Endothelial cell of umbilical vein (primary cell): ENCODE results near the gene OR1E2. TPM values are rescaled to one million over a fixed set of nuclear protein-coding genes. Genes with fewer than 3 reads are reported as not detected.

Experiments
- polyA plus RNA-seq, 4 experiments: library from polyadenylated mRNA; depleted of rRNA in 3 of 4; stranded (reverse) in 3 of 4; unstranded in 1 of 4; fragments of >200 nt; gene quantifications; 2 replicates each; pipeline versions ENCODE4 v1.2.1 to v1.2.3, GENCODE V29; 2011 to 2012; ENCODE audit warnings: missing spikeins in 1 of 4
- total RNA-seq: library from RNA; stranded (reverse); gene quantifications from 2 replicates; pipeline ENCODE4 v1.2.3, GENCODE V29; 2021

Gene OR1E2
- total and polyA plus RNA-seq, 2 donors (not counting 3 experiments of a cell fraction or from before 2014, with no cell fraction given) = not detected

Other genes starting within 250 kb of the OR1E2 start
- gene OR1A2, start 236.3 kb downstream of the OR1E2 start, total RNA-seq = not detected in 2 replicates
- gene OR1A2, start 236.3 kb downstream of the OR1E2 start, polyA plus RNA-seq = not detected in 2 replicates
- gene OR1A1, start 226.2 kb downstream of the OR1E2 start, total RNA-seq = not detected in 2 replicates
- gene OR1A1, start 226.2 kb downstream of the OR1E2 start, polyA plus RNA-seq = not detected in 2 replicates
- gene OR3A1, start 135.5 kb downstream of the OR1E2 start, total RNA-seq = not detected in 2 replicates
- not detected in 2 replicates for gene OR3A1, start 135.5 kb downstream of the OR1E2 start, polyA plus RNA-seq
- gene OR3A2, start 47.5 kb downstream of the OR1E2 start, total RNA-seq = not detected in 2 replicates
- 0.10 and 0.11 TPM in 2 replicates for gene OR3A2, start 47.5 kb downstream of the OR1E2 start, polyA plus RNA-seq
- not detected in 2 replicates for gene OR1E1, start 35.4 kb downstream of the OR1E2 start, total RNA-seq
- gene OR1E1, start 35.4 kb downstream of the OR1E2 start, polyA plus RNA-seq = 0.06 TPM in 1 of 2 replicates, not detected in the other
- gene OR3A3, start 22.5 kb downstream of the OR1E2 start, total RNA-seq = not detected in 2 replicates
- gene OR3A3, start 22.5 kb downstream of the OR1E2 start, polyA plus RNA-seq = not detected in 2 replicates
- gene SPATA22, start 38.0 kb upstream of the OR1E2 start, total RNA-seq = not detected in 2 replicates
- 0.29 and 4.3 TPM in 2 replicates for gene SPATA22, start 38.0 kb upstream of the OR1E2 start, polyA plus RNA-seq
- gene ASPA, start 42.2 kb upstream of the OR1E2 start, total RNA-seq = not detected in 2 replicates
- gene ASPA, start 42.2 kb upstream of the OR1E2 start, polyA plus RNA-seq = 0.01 TPM in 1 of 2 replicates, not detected in the other
- not detected in 2 replicates for gene TRPV3, start 124.0 kb upstream of the OR1E2 start, total RNA-seq
- 0.01 TPM in 1 of 2 replicates, not detected in the other for gene TRPV3, start 124.0 kb upstream of the OR1E2 start, polyA plus RNA-seq
- 1.4 and 2.5 TPM in 2 replicates for gene TRPV1, start 175.6 kb upstream of the OR1E2 start, total RNA-seq
- 1.4 and 1.8 TPM in 2 replicates for gene TRPV1, start 175.6 kb upstream of the OR1E2 start, polyA plus RNA-seq
- 15.9 and 17.8 TPM in 2 replicates for gene SHPK, start 202.4 kb upstream of the OR1E2 start, total RNA-seq
- gene SHPK, start 202.4 kb upstream of the OR1E2 start, polyA plus RNA-seq = 14.7 and 15.4 TPM in 2 replicates
- gene CTNS, start 202.9 kb upstream of the OR1E2 start, total RNA-seq = 20.8 and 25.9 TPM in 2 replicates
- 17.9 and 20.5 TPM in 2 replicates for gene CTNS, start 202.9 kb upstream of the OR1E2 start, polyA plus RNA-seq
- 247 and 254 TPM in 2 replicates for gene TAX1BP3, start 234.7 kb upstream of the OR1E2 start, total RNA-seq
- gene TAX1BP3, start 234.7 kb upstream of the OR1E2 start, polyA plus RNA-seq = 315 and 359 TPM in 2 replicates
- gene EMC6, start 235.0 kb upstream of the OR1E2 start, total RNA-seq = 54.0 and 62.2 TPM in 2 replicates
- gene EMC6, start 235.0 kb upstream of the OR1E2 start, polyA plus RNA-seq = 105 and 148 TPM in 2 replicates